Parathyroid adenoma (tissue), 2 donors: Measurements from ENCODE around the gene MATK.

ENCODE experiments used
- H2AFZ ChIP-seq: fragments of 300-600 bp; sonication (generic); one replicate; pipeline ENCODE4 v1.7.0; 2017; ENCODE audit warnings: antibody characterized with exemption, mild to moderate bottlenecking
- H3K27ac ChIP-seq: fragments of 300-600 bp; sonication (generic); one replicate; pipeline ENCODE4 v1.7.0; 2017
- H3K27me3 ChIP-seq: fragments of 300-600 bp; sonication (generic); one replicate; pipeline ENCODE4 v1.7.0; 2017; ENCODE audit warnings: low read length; ENCODE audit not compliant: control insufficient read depth, insufficient read depth
- H3K36me3 ChIP-seq: fragments of 300-600 bp; sonication (generic); one replicate; pipeline ENCODE4 v1.7.0; 2017; ENCODE audit warnings: low read length; ENCODE audit not compliant: control insufficient read depth, insufficient read depth
- H3K4me1 ChIP-seq: fragments of 300-600 bp; sonication (generic); one replicate; pipeline ENCODE4 v1.7.0; 2017; ENCODE audit warnings: control low read depth
- H3K4me2 ChIP-seq: fragments of 300-600 bp; sonication (generic); one replicate; pipeline ENCODE4 v1.7.0; 2017; ENCODE audit warnings: low read length
- H3K4me3 ChIP-seq: fragments of 300-600 bp; sonication (generic); one replicate; pipeline ENCODE4 v1.7.0; 2017; ENCODE audit warnings: low read depth, low read length
- H3K79me2 ChIP-seq: fragments of 300-600 bp; sonication (generic); one replicate; pipeline ENCODE4 v1.7.0; 2017; ENCODE audit warnings: control low read depth
- H3K9ac ChIP-seq: fragments of 300-600 bp; sonication (generic); one replicate; pipeline ENCODE4 v1.7.0; 2017; ENCODE audit warnings: mild to moderate bottlenecking
- H3K9me3 ChIP-seq: fragments of 300-600 bp; sonication (generic); one replicate; pipeline ENCODE4 v1.7.0; 2017; ENCODE audit warnings: low read length; ENCODE audit not compliant: control insufficient read depth
- CTCF ChIP-seq: fragments of 300-600 bp; sonication (generic); IDR thresholded peaks from one replicate; pipeline ENCODE4 v1.7.0; 2017; ENCODE audit warnings: antibody characterized with exemption, mild to moderate bottlenecking
- donor health status: primary hyperparathyroidism.

MATK gene

GRCh38 chr19:3800996-3801395, 14.8 kb upstream of the MATK start:
- no peak overlapping the region for H3K27ac ChIP-seq
- H3K4me1 ChIP-seq = no peaks in the 10 kb centered on the region
- TF ChIP-seq CTCF = no peak
- peak overlapping the region; percentile 80 for H2AFZ ChIP-seq
- no peak overlapping the region for H3K9ac ChIP-seq
- H3K9me3 ChIP-seq = no peaks in the 10 kb centered on the region
- peak overlapping the region; percentile 11 for H3K4me3 ChIP-seq
- no peaks in the 10 kb centered on the region for H3K27me3 ChIP-seq
- H3K4me2 ChIP-seq = peak overlapping the region; percentile 51
- no peaks in the 10 kb centered on the region for H3K36me3 ChIP-seq
- H3K79me2 ChIP-seq = no peaks in the 10 kb centered on the region

GRCh38 chr19:3798137-3798536, 12.0 kb upstream of the MATK start:
- no peaks in the 10 kb centered on the region for H3K36me3 ChIP-seq
- no peak for TF ChIP-seq CTCF
- no peaks in the 10 kb centered on the region for H3K27me3 ChIP-seq
- H3K4me3 ChIP-seq = no peak overlapping the region
- H2AFZ ChIP-seq = no peak overlapping the region
- no peak overlapping the region for H3K4me2 ChIP-seq
- H3K4me1 ChIP-seq = no peaks in the 10 kb centered on the region
- H3K79me2 ChIP-seq = no peaks in the 10 kb centered on the region
- no peak overlapping the region for H3K27ac ChIP-seq
- H3K9ac ChIP-seq = no peak overlapping the region
- no peaks in the 10 kb centered on the region for H3K9me3 ChIP-seq

GRCh38 chr19:3796358-3796757, 10.2 kb upstream of the MATK start:
- no peaks in the 10 kb centered on the region for H3K4me1 ChIP-seq
- no peak overlapping the region for H3K27ac ChIP-seq
- no peaks in the 10 kb centered on the region for H3K27me3 ChIP-seq
- H3K79me2 ChIP-seq = no peaks in the 10 kb centered on the region
- H3K4me2 ChIP-seq = no peak overlapping the region
- no peaks in the 10 kb centered on the region for H3K36me3 ChIP-seq
- H3K9me3 ChIP-seq = no peaks in the 10 kb centered on the region
- H3K4me3 ChIP-seq = no peak overlapping the region
- TF ChIP-seq CTCF = no peak
- no peak overlapping the region for H2AFZ ChIP-seq
- no peak overlapping the region for H3K9ac ChIP-seq

GRCh38 chr19:3793799-3794198, 7.6 kb upstream of the MATK start:
- Histone ChIP-seq H3K4me2 (no peak overlapping the region), H3K27ac (no peak overlapping the region), H3K9ac (no peak overlapping the region), H3K4me1 (no peaks in the 10 kb centered on the region), H3K27me3 (no peaks in the 10 kb centered on the region), H3K4me3 (no peak overlapping the region), H3K9me3 (no peaks in the 10 kb centered on the region), H3K79me2 (no peaks in the 10 kb centered on the region), H2AFZ (no peak overlapping the region), H3K36me3 (no peaks in the 10 kb centered on the region)
- TF ChIP-seq CTCF = no peak

- no peak overlapping the region for H3K4me3 ChIP-seq
- no peaks in the 10 kb centered on the region for H3K36me3 ChIP-seq
- H3K9me3 ChIP-seq = no peaks in the 10 kb centered on the region
- H3K27ac ChIP-seq = no peak overlapping the region
- no peak overlapping the region for H2AFZ ChIP-seq
- no peaks in the 10 kb centered on the region for H3K4me1 ChIP-seq
- no peaks in the 10 kb centered on the region for H3K27me3 ChIP-seq
- no peak for TF ChIP-seq CTCF
- H3K9ac ChIP-seq = no peak overlapping the region
- H3K4me2 ChIP-seq = no peak overlapping the region
- no peaks in the 10 kb centered on the region for H3K79me2 ChIP-seq
Observed at GRCh38 chr19:3792114-3792513, 5.9 kb upstream of the MATK start.
